GM12878 (cell line): ENCODE results near the gene SRD5A1. TPM values are rescaled to one million over a fixed set of nuclear protein-coding genes. Genes with fewer than 3 reads are reported as not detected.

Experiments used
- ATAC-seq: fragments of 200-7000 bp; cut with Tn5 transposase; 3 replicates; pipeline ENCODE4 v1.9.1; 2020; ENCODE audit warnings: mild to moderate bottlenecking, moderate library complexity
- BruUV-seq: library from RNA; stranded (reverse); fragments of 400-500 nt; replicated peaks from 2 replicates; lab custom pipeline; 2021; lab: Mats Ljungman, UMichigan
- CTCF ChIA-PET: fragments of 300-600 bp; sonication (Branson Sonifier 250); formaldehyde crosslinking; extraction: SDS; loops from one replicate; lab custom pipeline; 2021; ENCODE audit warnings: inconsistent platforms; lab: Yijun Ruan, JAX
- POLR2A ChIA-PET: fragments of 350-600 bp; formaldehyde crosslinking; extraction: SDS; loops from one replicate; lab custom pipeline; 2021; ENCODE audit warnings: inconsistent platforms; lab: Charles Lee
- RAD21 ChIA-PET: fragments of 300-600 bp; sonication (Branson Sonifier 250); formaldehyde crosslinking; loops from one replicate; lab custom pipeline; 2023; ENCODE audit warnings: antibody characterized with exemption; ENCODE audit not compliant: unreplicated experiment; lab: Charles Lee
- SMC1A ChIA-PET: fragments of 300-600 bp; sonication (Branson Sonifier 250); formaldehyde crosslinking; loops from one replicate; lab custom pipeline; 2023; ENCODE audit not compliant: unreplicated experiment, uncharacterized antibody; lab: Charles Lee
- DNase-seq: peaks from one replicate; pipeline ENCODE4 v3.0.0-alpha.2; 2011; ENCODE audit warnings: low read depth, low spot score
- FAIRE-seq: peaks from 3 replicates; lab custom pipeline; 2011; peaks lifted over from hg19 to GRCh38; lab: Jason Lieb, UNC
- H2AFZ ChIP-seq: 2 replicates; pipeline ENCODE4 v1.6.0; 2011; ENCODE audit warnings: low read depth, low read length, control low read depth; ENCODE audit not compliant: control insufficient read depth
- H3K27ac ChIP-seq: 2 replicates; pipeline ENCODE4 v1.5.1; 2011; ENCODE audit warnings: control low read depth; ENCODE audit not compliant: control insufficient read depth, insufficient read depth
- H3K27me3 ChIP-seq, 2 experiments: replicated peaks in 1 of 2; 2 replicates each; pipeline versions ENCODE4 v1.6.0 to v1.6.1; 2011; ENCODE audit warnings: low read length in 1 of 2; ENCODE audit not compliant: control insufficient read depth in 2 of 2, insufficient read depth in 2 of 2
- H3K36me3 ChIP-seq, 2 experiments: 2 replicates each; pipeline ENCODE4 v1.5.1; 2011; ENCODE audit warnings: low read length in 1 of 2; ENCODE audit not compliant: control insufficient read depth in 2 of 2, insufficient read depth in 2 of 2
- H3K4me1 ChIP-seq: 2 replicates; pipeline ENCODE4 v1.6.1; 2011; ENCODE audit warnings: mild to moderate bottlenecking, low read length, moderate library complexity, mixed read lengths; ENCODE audit not compliant: control insufficient read depth, insufficient read depth
- H3K4me2 ChIP-seq: 2 replicates; pipeline ENCODE4 v1.6.0; 2011; ENCODE audit warnings: control low read depth; ENCODE audit not compliant: control insufficient read depth, insufficient read depth
- H3K4me3 ChIP-seq: fragments of 200-600 bp; sonication (generic); 2 replicates; pipeline ENCODE4 v1.5.1; 2016
- H3K79me2 ChIP-seq: 2 replicates; pipeline ENCODE4 v1.6.0; 2011; ENCODE audit warnings: low read length; ENCODE audit not compliant: control insufficient read depth, insufficient read depth
- H3K9ac ChIP-seq: 2 replicates; pipeline ENCODE4 v1.8.0; 2011; ENCODE audit warnings: low read length, control low read depth, mixed read lengths; ENCODE audit not compliant: control insufficient read depth, insufficient read depth
- H3K9me3 ChIP-seq: replicated peaks from 3 replicates; pipeline ENCODE4 v1.5.1; 2011; ENCODE audit warnings: mild to moderate bottlenecking, low read length; ENCODE audit not compliant: control insufficient read depth, insufficient read depth
- H4K20me1 ChIP-seq: 2 replicates; pipeline ENCODE4 v1.6.0; 2011; ENCODE audit not compliant: control insufficient read depth, insufficient read depth
- E2F8 ChIP-seq: fragments of 450-650 bp; IDR thresholded peaks from 2 replicates; pipeline ENCODE4 v1.6.1; 2018; ENCODE audit warnings: mild to moderate bottlenecking, low read depth, moderate library complexity; ENCODE audit not compliant: partially characterized antibody
- SRF ChIP-seq, 2 experiments: IDR thresholded peaks; 2 replicates each; pipeline ENCODE4 v1.6.1; 2011; ENCODE audit warnings: low read depth in 2 of 2, low read length in 2 of 2, mild to moderate bottlenecking in 1 of 2, moderate library complexity in 1 of 2
- TCF7 ChIP-seq: IDR thresholded peaks from 2 replicates; pipeline ENCODE4 v1.6.1; 2014; ENCODE audit warnings: antibody characterized with exemption, borderline replicate concordance
- ZNF592 ChIP-seq: fragments of 450-650 bp; IDR thresholded peaks from 2 replicates; pipeline ENCODE4 v1.6.1; 2017; ENCODE audit warnings: mild to moderate bottlenecking, moderate library complexity
- WGBS: methylation state at CpG from one replicate; pipeline ENCODE4 v1.1.6; 2016; ENCODE audit warnings: low lambda C conversion rate; ENCODE audit not compliant: insufficient replicate concordance, insufficient coverage; ENCODE audit errors: missing lambda C conversion rate; 5-methylcytosine and 5-hydroxymethylcytosine counted together
- in situ Hi-C: fragments of 300-500 bp; cut with MboI; formaldehyde crosslinking; loops from 9 replicates; pipeline ENCODE4 v1.14.3; 2018; ENCODE audit warnings: mixed read lengths
- intact Hi-C: fragments of 100-400 bp; cut with micrococcal nuclease; formaldehyde crosslinking; loops from one replicate; pipeline ENCODE4 v1.14.2; 2022; ENCODE audit not compliant: unreplicated experiment
- polyA plus RNA-seq, 11 experiments: library from polyadenylated mRNA; depleted of rRNA in 4 of 11; unstranded in 6 of 11; stranded (reverse) in 5 of 11; fragments of >200 nt; fragmentation: Nextera tagmentation in 4 of 11; fragmentation: Illumina TruSeq in 1 of 11; extraction: Ambion mirVana in 4 of 11; extraction: Trizol in 1 of 11; gene quantifications; 1 replicate in 1 of 11; 2 replicates in 10 of 11; pipeline versions ENCODE4 v1.2.1 to v1.2.3, GENCODE V29; 2011 to 2016; ENCODE audit warnings: inconsistent platforms in 2 of 11, missing spikeins in 2 of 11, low read depth in 1 of 11
- total RNA-seq, 4 experiments: library from RNA; depleted of rRNA in 3 of 4; stranded (reverse); fragments of >200 nt in 3 of 4; fragmentation: Illumina TruSeq in 1 of 4; extraction: Trizol in 1 of 4; gene quantifications; 2 replicates each; pipeline versions ENCODE4 v1.2.1 to v1.2.3, GENCODE V29; 2013 to 2021

SRD5A1 gene
- total and polyA plus RNA-seq, 10 of the 15 experiments (the other 5 are each of a cell fraction or from before 2014, with no cell fraction given): 0.76 to 20.1 (median 12.3) TPM

GRCh38 chr5:6649186-6649585 lies 15.9 kb downstream of the SRD5A1 start:
- ATAC-seq: no peak
- ChIA-PET CTCF (no interaction called here), POLR2A (no interaction called here), SMC1A (interaction anchor here (1.0 kb wide), 1 partner anchor 13 kb away, joined by 3 read pairs; no protein-coding TSS in a partner anchor), RAD21 (no interaction called here)
- WGBS: 92% methylated on average over 10 of the region's 10 CpGs
- Histone ChIP-seq H3K9ac (no peak overlapping the region), H2AFZ (no peak overlapping the region), H3K27me3 (no peaks in the 10 kb centered on the region), H4K20me1 (no peaks in the 10 kb centered on the region), H3K36me3 (peaks cover 0 to 6% of the 10 kb centered on the region in 2 experiments; a peak in 1 of 4 replicates), H3K27ac (no peak overlapping the region), H3K4me1 (peaks cover 3% of the 10 kb centered on the region; the same call in 1 of the 2 replicates), H3K4me3 (no peak overlapping the region), H3K9me3 (no peaks in the 10 kb centered on the region; the same call in 2 of the 3 replicates), H3K4me2 (no peak overlapping the region), H3K79me2 (no peaks in the 10 kb centered on the region)
- no TSS peak for BruUV-seq
- in situ Hi-C loops: no loop called here
- FAIRE-seq: no peak
- DNase-seq: no peak
- intact Hi-C loops: no loop called here
- no peak for TF ChIP-seq TCF7
- no peak for TF ChIP-seq ZNF592
- TF ChIP-seq SRF (IDR thresholded peaks at IDR 0.05; ENCODE audit: low read depth in 2 of 2, low read length in 2 of 2): no peak
- no peak for TF ChIP-seq E2F8
